NCI-H510A treated with DMSO at 0.1 percent for 48 hours (cell line): ENCODE measurements around the gene SKAP1.

Experiments used
- DNase-seq: peaks from one replicate; lab custom pipeline; 2025; lab: John Stamatoyannopoulos, UW

SKAP1 gene

DNA sequence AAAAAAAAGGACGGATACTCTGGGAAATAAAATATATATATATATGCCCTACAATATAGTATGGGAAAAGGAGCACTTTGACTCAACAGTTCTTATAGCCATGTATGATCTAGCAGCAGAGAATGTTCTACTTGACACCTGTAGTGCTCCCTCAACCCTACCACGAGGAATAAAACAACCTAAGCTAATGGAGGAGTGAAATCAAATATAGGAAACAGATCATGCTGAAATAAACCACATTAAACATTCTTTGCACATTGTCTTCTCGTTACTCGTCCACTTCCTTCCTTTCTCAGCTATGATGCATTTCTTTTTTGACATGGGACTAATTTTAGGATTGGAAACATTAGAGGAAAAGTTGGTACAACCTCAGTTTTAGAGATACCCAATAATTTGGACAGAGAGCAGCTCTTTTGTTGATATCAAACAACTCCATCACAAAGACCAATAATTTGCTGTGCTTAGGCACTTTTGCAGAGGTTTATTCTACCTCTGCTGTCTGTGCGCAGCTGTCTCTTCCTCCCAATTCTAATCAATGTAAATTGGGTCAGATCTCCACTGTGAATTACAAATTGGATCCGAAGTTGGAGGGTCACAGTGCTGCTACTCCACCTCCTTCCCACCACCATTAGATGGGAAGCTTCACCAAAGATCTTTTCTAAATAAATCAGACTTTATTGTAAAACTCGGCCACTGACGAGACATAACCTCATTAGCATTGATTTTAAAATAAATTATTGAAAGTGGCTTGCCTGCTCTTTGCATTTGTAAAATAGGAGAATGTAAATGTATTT lies 256.6 kb downstream of the SKAP1 start:
- no peak for DNase-seq

DNA sequence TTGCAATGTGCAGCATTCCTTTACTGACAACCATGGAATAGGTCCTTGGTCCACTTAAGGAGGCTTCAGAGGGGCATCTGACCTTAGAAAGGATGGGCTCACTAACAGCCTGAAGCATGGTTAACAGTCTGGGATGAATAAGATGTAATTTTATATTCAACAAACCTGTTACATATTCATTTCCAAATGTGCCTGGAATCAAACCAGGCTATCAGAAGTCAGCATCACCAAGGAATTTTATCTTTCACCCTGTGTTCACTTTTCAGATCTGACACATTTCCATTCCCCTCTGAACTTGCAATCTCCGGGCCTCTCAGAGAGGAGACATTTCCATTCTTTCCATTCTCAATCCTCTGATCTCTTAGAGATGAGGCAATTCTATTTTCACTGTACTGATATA lies 260.1 kb downstream of the SKAP1 start:
- no peak for DNase-seq

DNA sequence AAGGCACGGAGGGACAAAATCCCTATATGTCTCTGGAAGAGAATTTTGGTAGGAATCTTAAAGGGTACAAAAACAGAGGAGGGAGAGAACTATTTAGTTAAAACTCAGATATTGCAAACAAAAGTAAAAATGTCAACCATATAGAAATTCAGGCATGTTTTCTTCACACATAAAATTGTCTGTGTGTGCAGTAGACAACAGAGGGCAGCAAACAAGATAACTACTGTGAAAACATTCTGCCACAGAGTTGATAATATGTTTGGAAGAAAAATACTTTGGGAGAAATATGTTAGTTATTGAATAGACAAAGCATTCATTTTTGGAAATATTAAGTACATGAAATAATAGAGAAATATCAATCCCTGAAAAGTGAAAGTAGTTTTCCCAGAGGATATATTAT lies 266.2 kb downstream of the SKAP1 start:
- DNase-seq: no peak

DNA sequence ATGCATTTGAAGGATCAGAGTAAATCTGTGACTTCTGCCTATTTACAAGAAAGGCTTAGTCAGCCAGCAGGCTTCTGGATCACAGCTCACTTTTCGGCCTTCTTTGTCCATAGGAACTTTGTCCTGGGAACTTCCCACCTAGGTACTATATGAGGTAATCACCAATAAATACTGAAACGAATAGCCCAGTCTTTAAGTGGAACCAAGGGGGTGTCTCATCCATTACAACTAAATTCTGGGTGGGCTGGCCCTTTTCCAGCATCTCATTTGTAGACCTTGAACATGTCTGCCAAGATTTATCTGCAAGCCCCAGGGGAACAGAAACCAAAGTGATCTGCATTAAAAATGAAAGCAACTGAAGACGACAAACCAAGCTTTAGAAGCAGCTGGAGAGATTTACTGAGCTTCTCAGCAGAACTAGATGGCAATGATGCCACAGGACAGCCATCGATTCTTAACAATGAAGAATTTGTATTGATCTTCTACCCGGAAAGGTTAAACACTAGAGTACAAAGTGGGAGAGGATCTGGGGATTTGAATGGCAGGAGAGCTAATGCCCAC lies 267.0 kb downstream of the SKAP1 start:
- no peak for DNase-seq

DNA sequence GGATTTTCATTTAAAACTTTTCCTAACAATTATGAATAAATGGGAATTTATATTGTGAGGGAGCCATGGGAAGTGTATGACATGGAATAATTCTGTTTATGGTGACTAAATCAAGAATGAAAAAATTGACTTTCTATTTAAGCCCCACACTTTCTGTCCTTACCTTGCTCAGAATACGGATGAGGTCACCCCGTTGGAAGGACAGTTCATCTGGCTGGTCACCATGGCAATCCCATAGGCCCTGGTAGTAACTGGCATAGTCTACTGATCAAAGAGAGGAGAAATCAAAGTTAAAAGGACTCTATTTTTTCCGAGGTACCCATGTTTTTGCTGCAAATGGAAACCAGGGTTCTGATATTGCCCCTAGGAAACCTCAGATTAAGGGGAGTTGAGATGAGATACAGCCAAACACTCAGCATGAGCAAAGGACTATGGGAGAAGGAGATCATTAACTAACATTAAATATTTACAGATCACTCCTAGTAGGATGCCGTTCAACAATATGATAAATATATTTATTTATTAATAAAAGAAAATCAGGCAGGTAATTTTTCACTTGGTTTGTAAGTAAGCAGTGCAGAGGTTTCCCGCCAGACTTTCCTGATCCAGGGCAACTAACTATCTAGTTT lies 267.6 kb downstream of the SKAP1 start:
- no peak for DNase-seq

DNA sequence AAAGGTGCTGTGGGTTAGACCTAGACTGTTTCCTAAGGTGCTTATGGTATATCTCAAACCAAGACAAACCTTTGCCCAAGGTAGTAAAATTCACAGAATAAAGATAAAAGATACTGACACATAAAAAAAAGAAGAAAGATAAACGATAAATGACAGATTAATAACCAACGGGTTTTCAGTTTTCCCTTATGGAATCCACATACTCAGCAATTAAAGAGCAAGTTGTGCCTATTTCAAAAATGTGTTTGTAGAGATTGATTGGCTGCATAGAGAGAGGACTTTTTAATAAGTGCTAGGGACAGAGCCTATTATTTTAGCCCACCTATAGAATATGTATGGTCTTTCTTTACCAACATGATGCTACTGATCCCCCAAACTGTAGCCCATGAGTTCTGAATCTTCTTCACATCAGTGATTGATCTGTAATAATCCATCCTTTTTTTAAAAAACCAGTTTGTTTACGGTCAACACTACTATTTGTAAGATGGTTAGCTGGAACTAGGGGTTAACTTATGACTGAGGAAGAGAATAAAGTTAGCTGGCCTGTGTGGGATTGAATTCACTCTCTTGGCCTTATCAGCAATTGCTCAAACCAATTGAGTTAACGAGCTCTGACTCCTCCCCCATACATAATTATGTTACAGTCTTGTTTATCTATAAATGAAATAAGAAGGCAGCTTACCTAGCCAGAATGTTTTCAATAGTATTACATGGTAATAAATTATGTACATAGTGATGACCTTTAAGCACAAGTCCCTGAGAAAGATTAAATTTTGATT lies 268.7 kb downstream of the SKAP1 start:
- peak; percentile 99 for DNase-seq

DNA sequence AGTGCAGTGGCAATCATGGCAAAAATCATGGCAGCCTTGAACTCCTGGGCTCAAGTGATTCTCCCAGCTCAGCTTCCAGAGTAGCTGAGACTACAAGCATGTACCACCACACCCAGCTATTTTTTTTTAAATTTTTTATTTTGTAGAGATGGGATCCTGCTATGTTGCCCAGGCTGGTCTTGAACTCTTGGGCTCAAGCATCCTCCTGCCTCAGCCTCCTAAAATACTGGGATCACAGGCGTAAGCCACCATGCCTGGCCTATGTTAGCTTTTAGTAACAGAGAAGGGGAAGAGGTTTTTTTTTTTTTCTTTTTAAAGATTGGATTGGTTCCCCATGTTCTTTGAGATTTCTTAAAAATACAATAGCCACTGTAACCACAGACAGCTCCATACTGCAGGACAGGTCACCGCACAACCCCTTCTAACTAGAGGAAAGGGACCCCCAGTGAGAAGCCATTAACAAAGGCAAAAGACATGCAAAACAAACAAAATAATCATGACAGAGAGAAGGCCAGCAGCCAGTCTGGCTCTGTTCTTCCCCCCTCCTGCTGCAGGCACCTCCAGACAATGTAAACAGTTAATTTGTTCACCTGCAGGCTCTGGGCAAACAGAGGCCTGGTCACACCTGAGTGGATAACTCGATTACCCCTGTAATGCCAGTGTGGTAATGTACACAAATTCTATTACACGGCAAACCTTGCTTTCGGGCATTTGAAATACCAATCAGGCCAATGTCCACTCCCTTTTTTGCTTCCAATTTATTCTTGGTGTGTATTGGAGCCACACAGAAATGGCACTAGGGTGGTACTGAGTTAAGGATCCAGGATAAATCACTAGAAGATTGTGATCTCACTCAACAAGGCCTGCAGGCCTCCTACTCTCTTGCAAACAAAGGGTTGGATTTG lies 269.6 kb downstream of the SKAP1 start:
- peak; percentile 100 for DNase-seq

DNA sequence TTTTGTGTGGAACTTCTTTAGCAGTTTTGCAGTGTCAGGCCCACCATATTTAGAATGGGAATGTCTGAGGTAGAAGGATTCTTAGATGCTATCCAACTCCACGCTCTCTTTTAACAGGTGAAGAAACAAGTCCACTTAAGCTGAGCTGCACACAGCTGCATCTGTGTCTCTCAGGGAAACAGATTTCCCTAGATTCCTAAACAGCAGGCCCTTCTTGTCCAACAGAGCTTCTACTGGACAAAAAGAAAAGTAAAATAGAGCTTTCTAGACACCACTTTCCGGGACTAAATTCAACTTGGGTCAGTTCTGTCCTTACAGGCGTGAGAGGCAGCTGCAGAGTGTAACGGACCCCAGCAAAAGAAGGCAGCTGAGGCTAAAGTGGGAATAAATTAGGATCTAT lies 270.8 kb downstream of the SKAP1 start:
- DNase-seq: peak; percentile 99

DNA sequence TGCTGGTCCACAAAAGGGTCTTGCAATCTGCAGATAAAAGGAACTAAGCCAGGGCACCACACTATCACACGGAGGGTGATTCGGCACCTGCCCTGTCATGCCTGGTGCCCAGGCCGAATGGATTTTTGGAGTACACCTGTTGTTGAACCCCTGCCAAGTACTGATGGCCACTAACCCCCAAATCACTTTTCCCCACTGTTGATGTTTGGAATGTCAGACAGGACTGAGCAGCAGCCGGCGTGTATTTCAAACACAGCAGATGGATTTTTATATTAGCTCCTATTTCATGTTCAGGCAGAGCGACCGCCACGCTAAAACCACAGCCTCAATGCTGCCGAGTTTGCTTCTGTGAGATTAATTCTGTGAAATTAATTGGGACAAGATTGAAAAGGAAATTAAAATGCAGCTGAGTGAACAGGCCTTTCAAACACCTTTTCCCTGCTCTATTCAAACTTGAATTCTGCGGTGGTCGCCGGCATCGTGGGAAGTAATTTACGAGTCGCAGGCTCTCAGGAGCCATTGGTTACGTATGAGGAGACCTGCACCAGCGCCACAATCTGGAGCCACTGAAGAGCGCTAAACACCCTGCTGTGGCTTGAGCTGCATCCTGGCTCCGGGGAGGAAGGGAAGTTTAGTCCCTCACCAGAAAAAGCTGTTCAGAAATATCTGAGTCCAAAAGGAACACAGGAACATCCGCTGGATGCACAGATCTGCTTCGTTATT lies 274.0 kb downstream of the SKAP1 start:
- DNase-seq: peak; percentile 98

DNA sequence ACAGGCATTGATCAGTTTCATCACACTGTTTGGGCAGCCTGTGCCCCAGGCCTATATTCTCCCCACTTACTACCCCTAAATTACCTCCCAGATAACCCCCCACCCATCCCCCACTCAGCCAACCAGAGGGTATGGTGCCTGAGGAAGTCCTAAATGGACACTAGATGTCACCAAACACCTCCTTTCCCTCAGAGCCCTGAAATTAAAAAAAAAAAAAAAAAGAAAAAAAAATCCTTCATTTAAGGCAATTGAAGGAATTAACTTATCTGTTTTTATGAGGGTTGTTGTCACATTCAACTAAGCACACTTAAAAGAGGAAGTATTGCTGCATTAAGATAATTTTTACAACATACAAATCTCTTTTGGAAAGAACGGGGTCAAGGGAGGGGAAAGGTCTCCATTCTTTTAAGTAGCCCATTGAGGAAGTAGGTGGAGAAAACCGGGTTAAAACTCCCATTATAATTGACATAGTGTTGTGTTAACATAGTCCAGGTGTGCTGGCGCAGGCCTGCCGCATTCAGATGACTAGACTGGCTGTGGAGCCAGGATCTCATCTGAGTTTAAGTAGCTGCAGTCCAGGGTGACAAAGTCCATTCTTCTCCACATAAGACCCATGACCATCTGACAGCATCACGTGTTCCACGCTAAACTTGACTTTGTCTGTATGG lies 276.2 kb downstream of the SKAP1 start:
- DNase-seq: peak; percentile 99

DNA sequence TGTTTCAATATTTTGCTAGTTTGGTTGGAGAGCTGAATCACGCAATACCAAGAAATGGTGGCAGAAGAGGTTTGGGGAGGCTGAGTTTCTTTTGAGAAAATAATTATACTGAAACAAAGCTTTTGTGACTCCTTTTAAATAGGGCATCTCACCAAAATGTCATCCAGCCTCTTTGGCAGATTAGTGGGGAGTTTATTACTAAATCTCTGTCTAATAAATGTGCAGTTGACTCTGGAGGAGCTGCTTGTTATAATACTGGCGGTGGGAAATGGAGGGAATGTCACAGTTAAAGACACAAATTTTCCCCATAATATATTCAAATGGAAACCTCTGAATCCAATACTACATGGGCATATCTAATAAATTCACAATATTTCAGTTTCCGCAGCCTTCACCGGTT lies 277.7 kb downstream of the SKAP1 start:
- DNase-seq: no peak

DNA sequence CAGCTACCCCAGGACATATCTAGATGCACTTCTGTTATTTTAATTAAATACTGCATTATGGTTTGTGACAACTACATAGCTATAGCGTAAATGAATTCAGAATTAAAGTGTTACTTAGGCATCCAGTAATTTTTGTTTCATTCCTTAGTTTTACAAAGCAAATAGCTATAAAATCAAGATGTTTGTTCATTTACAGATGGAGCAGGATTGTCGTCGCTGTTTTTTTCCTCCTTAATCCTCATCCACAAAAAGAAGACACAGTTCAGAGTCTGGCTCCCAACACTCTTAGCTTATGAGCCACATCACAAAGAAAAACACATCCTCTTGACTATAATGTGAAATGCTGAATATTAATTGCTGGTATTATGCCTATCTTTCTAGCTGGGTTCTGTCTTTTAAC lies 278.8 kb downstream of the SKAP1 start:
- DNase-seq: no peak

DNA sequence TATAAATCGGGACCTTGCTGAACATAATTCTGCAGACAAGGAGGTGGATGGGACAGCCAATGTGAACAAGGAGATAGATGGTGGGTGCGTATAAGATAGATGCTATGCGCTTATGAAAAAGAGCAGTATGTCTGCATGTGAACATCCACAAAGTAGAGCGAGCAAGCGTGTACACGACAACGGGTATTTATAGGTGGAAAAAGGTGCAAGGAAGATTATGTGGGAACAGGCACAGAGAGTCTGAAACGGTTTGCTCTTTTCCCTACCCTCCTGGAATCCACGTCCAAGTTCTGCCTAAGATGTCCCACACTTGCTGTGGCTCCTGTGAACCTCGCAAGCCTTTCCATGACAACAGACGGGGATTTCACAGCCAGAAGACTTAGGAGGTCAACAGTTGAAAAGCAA lies 279.4 kb downstream of the SKAP1 start:
- DNase-seq: no peak

DNA sequence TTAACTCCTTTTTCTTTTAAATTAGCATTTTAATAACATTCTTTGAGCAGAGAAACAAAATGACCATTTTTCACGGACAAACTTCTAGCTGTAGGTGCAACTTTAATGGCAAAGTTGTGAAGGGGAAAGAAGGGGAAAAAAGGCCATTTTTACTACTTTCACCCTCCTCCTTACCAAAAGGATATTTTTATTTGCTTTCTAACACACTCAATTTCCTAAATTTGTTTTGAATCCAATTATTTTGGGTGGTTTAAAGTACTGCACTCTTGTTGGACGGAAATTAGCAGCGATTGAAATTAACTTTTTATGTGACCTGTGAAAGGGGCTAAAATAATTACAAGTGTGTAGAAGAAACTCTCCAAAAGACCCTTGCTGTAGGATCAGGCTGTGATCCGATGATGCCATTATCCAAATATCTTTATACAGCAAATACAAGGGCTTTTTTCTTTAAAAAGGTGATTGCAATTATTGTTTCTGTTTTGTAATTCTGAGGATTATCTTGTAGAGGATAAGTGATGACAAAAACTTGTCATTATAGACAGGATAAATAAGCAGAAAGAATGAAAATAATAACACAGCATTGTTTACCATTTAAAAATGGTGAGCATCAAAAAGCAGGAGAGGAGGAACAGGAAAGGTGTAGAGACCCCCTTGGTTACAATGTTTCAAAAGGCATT lies 280.1 kb downstream of the SKAP1 start:
- DNase-seq: no peak

DNA sequence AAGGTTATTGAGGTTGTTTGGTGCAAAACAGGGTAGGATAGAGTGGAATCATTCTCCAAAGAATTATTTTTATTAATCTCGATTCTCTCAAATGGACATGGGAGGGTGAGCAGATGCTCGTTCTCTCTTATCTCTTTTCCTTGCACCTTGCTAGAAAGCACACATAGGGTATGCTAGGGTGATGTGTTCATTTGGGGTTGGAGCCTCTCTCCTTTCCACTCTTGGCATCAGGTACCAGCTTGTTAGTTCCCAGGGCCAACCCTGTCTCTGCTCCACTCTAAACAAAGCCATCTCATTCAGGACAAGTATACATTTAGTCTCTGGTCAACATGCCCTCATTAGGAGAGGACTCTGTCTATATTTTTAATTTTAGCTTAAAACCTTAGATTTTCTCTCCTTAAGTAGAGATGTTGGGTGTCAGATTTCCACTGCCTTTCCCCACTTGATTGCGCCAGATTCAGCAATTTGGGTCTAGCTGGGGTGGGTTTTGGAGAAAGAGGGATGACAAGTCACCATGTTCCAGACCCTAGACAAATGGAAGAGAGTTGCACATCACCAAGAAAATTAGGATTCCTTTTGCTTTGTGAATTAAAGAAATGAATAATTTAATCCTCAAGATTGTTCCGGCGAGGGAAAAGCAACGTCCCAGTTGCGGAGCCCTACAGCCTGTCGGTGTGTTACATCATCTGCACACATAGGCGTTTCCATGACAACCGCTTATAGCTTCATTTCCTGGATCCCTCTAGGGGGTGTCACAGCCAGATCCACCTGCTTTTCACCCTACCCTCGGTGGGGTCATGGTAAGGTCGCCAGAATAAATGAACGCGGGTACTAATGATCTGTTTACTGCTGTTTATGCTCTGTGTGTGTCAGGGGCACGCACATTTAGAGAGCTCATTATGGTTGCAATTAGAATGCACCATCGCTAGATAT lies 280.9 kb downstream of the SKAP1 start:
- DNase-seq: no peak

DNA sequence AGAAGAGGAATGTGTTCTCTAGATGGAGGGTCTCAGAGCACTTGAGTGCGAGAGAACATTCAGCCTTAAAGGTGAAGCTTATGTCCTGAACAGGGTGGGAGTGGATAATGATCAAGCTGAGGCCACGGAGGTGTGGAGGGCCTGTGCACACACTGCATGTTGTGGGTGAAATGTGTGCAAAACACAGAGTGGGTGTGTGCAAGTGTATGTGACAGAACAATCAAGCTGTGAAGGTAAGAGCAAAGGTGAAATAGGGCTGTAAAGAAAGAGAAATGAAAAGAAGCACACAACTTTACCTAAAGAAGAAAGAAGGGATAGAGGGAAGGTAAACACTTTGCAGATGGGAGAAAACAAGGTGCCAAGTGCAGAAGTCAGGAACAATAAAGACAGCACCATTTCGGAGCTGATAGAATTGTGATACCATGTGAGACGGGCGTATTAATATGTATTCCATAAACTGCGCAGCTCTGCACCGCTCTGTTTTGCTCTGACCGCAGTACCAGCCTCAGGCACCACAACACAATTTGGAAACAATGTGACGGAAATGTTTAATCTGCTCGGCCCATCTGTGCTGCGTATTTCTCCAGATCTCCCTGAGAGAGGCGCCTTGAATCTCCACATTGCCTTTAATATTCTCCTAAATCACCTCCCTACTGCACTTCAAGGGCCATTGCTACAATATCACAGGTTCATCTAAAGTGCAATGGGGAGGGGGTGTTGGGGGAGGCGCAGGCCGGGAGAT lies 281.8 kb downstream of the SKAP1 start:
- DNase-seq: no peak

DNA sequence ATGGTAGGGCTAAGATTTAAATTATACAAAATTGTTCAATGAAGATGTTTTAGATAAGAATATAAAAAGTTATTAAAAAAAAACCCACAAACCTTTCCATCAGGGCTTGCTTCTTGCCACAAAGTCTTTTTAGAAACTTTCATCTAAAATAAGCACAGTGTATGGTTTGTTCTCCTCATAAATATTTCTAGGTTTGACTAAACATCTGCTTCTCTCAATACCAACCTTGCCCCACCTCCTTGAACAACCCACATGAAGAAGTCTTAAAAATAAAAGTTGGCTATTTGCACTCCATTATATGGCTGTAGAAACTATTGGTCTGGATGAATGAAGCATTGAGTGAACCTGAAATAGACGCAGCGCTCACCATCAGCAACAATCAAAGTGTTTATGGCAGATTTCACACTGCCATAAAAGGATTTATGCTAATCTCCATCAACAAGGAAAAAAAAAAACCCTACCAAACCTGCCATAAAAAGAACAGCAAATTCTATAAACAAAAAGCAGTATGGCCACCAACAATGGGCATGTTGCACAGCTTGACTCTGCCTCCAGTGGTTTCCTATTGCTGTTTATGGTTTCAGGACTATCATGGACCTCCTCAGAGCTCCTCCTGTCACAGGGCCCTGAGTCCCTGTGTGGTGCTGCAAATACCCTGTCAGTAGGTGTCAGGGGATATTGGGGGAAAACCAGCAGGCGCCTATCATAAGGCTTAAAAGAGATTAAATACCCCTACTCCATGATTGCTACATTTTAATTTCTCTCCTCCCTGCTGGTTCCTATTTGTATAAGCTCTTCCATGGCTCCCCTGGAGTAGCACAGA lies 284.8 kb downstream of the SKAP1 start:
- no peak for DNase-seq
